SIG-M5 treated with dmso at 0.1 percent for 504 hours (cell line): ENCODE results near the gene ALG14.
"Not testable (repeated sequence)": the region's sequence is repeated elsewhere in the genome, so short reads cannot be mapped to it uniquely, and the experiment has no call there.

ENCODE experiments used
- DNase-seq: peaks from one replicate; lab custom pipeline; 2025; ENCODE audit not compliant: unreplicated experiment; lab: John Stamatoyannopoulos, UW

The ALG14 gene

GRCh38 chr1:95088303-95088702 is 15.6 kb upstream of the ALG14 start:
- DNase-seq: no peak

GRCh38 chr1:95086949-95087533 is 14.3 kb upstream of the ALG14 start:
- DNase-seq: peak; percentile 36

GRCh38 chr1:95085376-95085775 is 12.6 kb upstream of the ALG14 start:
- no peak for DNase-seq

GRCh38 chr1:95084317-95085176 is 11.8 kb upstream of the ALG14 start:
- DNase-seq: peak; percentile 22

- DNase-seq: no peak
Observed at GRCh38 chr1:95080879-95081278, 8.1 kb upstream of the ALG14 start.

GRCh38 chr1:95080446-95080845 is 7.7 kb upstream of the ALG14 start:
- no peak for DNase-seq

GRCh38 chr1:95076034-95076433 is 3.3 kb upstream of the ALG14 start:
- no peak for DNase-seq

GRCh38 chr1:95073446-95073845 is 695 bp upstream of the ALG14 start:
- DNase-seq: no peak

- no peak for DNase-seq
Observed at GRCh38 chr1:95072117-95072516, 634 bp downstream of the ALG14 start.

GRCh38 chr1:95071539-95071938 is 1.2 kb downstream of the ALG14 start:
- DNase-seq: peak; percentile 1

- DNase-seq: no peak
Observed at GRCh38 chr1:95069710-95070093, 3.0 kb downstream of the ALG14 start.

- DNase-seq: no peak
Observed at GRCh38 chr1:95068956-95069709, 3.6 kb downstream of the ALG14 start.

GRCh38 chr1:95067568-95067967 is 5.2 kb downstream of the ALG14 start:
- DNase-seq: peak; percentile 12

- peak; percentile 55 for DNase-seq
Observed at GRCh38 chr1:95067062-95067461, 5.7 kb downstream of the ALG14 start.

- no peak for DNase-seq
Observed at GRCh38 chr1:95061445-95062006, 11.2 kb downstream of the ALG14 start.

- DNase-seq: no peak
Observed at GRCh38 chr1:95058974-95059373, 13.8 kb downstream of the ALG14 start.

GRCh38 chr1:95057351-95057750 is 15.4 kb downstream of the ALG14 start:
- no peak for DNase-seq

GRCh38 chr1:95049935-95050334 is 22.8 kb downstream of the ALG14 start:
- DNase-seq: no peak

- no peak for DNase-seq
Observed at GRCh38 chr1:95048317-95048716, 24.4 kb downstream of the ALG14 start.

GRCh38 chr1:95047624-95048023 is 25.1 kb downstream of the ALG14 start:
- not testable (repeated sequence) for DNase-seq

GRCh38 chr1:95046359-95046758 is 26.4 kb downstream of the ALG14 start:
- no peak for DNase-seq
